H1 (cell line): ENCODE data around the gene CXCL14. TPM values are rescaled to one million over a fixed set of nuclear protein-coding genes. Genes with fewer than 3 reads are reported as not detected.

ENCODE experiments used
- CBX5 ChIP-seq: fragments of 300-800, 300-1000 bp; sonication (generic); IDR thresholded peaks from 2 replicates; pipeline ENCODE4 v1.7.1; 2016; ENCODE audit warnings: antibody characterized with exemption, low read length, low read depth
- polyA plus RNA-seq, 7 experiments: library from polyadenylated mRNA; depleted of rRNA in 3 of 7; stranded (reverse) in 5 of 7; unstranded in 2 of 7; fragments of >200 nt in 5 of 7; fragments of 200-250 nt in 2 of 7; gene quantifications; 1 replicate in 5 of 7; 2 replicates in 1 of 7; 4 replicates in 1 of 7; pipeline versions ENCODE4 v1.2.1 to v1.2.3, GENCODE V29; 2011 to 2013; ENCODE audit warnings: missing spikeins in 2 of 7, mixed read lengths in 2 of 7
- total RNA-seq: library from RNA; stranded (reverse); fragmentation: NEBNext Ultra II Directional; extraction: Animal tissue kit (Norgen Biotek cat#: 25700); gene quantifications from 2 replicates; pipeline ENCODE4 v1.2.1, GENCODE V29; 2021

CXCL14 gene
- total and polyA plus RNA-seq, 2 of the 8 experiments (the other 6 are each of a cell fraction or from before 2014, with no cell fraction given) = 1.5 to 1.8 TPM

DNA sequence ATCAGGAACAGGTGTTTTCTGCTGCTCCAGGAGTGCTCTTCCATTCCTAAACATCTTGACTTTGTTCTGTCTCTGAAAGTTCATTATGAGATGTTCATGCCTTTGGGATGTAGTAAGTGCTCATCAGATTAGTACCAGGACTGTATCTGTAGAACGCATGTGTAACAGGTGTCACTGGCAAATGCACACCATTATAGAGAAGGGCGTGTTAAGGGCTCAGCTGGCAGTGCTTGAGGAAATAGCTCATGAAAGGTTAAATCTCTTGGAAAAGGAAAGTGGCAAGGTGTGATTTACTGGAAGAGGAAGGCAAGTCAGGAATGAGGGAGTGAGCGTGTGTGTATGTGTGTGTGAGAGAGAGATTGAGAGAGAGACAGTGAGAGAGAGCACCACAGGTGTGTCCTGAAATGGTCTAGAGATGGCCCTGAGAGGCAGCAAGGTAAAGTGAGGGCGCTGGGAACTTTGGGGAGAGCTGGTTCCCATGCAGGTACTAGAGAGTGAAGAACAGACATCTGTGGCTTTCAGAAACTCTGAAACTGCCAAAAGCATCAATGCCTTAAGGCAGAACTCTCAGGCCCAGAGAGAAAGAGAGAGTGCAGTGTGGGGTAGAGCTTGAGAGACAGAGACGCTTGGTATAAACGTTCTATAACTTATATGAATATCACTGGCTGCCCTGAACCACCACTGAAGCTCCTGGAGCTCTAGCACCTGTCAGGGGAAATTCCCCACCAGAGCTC lies 13.7 kb upstream of the CXCL14 start (continued):
- no peak for TF ChIP-seq CBX5
